Naive B cell (primary cell): ENCODE data around the gene ANKRD33B. TPM values are rescaled to one million over a fixed set of nuclear protein-coding genes. Genes with fewer than 3 reads are reported as not detected.

Experiments
- ATAC-seq, 2 donors: fragments of 150-1000 bp; cut with Tn5 transposase; 2 replicates each; pipeline ENCODE4 v1.10.0; 2021; ENCODE audit warnings: low read depth in 2 of 2, mild to moderate bottlenecking in 2 of 2, moderate library complexity in 2 of 2
- DNase-seq: peaks from one replicate; pipeline ENCODE4 v3.0.0; 2022
- H3K27ac Mint-ChIP-seq, 6 donors: one replicate each; pipeline ENCODE4 v1.8.0; 2020 to 2022; ENCODE audit warnings: mild to moderate bottlenecking in 6 of 6, mixed read lengths in 6 of 6, moderate library complexity in 5 of 6, inconsistent platforms in 2 of 6
- H3K27me3 Mint-ChIP-seq, 3 donors: one replicate each; pipeline ENCODE4 v1.8.0; 2021 to 2022; ENCODE audit warnings: mixed read lengths in 3 of 3, mild to moderate bottlenecking in 1 of 3
- H3K36me3 Mint-ChIP-seq, 2 donors: one replicate each; pipeline ENCODE4 v1.8.0; 2020 to 2022; ENCODE audit warnings: mixed read lengths in 2 of 2, inconsistent platforms in 1 of 2, mild to moderate bottlenecking in 1 of 2
- H3K4me1 Mint-ChIP-seq, 3 donors: one replicate each; pipeline ENCODE4 v1.8.0; 2020 to 2022; ENCODE audit warnings: mixed read lengths in 3 of 3, inconsistent platforms in 1 of 3, mild to moderate bottlenecking in 1 of 3, moderate library complexity in 1 of 3
- H3K4me3 Mint-ChIP-seq, 8 donors: one replicate each; pipeline ENCODE4 v1.8.0; 2020 to 2022; ENCODE audit warnings: mild to moderate bottlenecking in 8 of 8, mixed read lengths in 8 of 8, moderate library complexity in 8 of 8, inconsistent platforms in 2 of 8
- H3K9me3 Mint-ChIP-seq, 7 donors: one replicate each; pipeline ENCODE4 v1.8.0; 2020 to 2022; ENCODE audit warnings: mixed read lengths in 7 of 7, mild to moderate bottlenecking in 5 of 7, inconsistent platforms in 2 of 7, moderate library complexity in 1 of 7
- polyA plus RNA-seq, 6 donors: library from polyadenylated mRNA; unstranded; fragments of 300-500 nt; fragmentation: Illumina TruSeq; gene quantifications; one replicate each; pipeline ENCODE4 v1.2.3, GENCODE V29; 2021; ENCODE audit warnings: low read depth in 6 of 6

ANKRD33B gene
- polyA plus RNA-seq, 6 donors from 2014 or later, result 1.3 to 2.7 (median 1.9) TPM

- ATAC-seq, result peak; percentile 13 to 20
Observed at GRCh38 chr5:10588779-10589447, 25.0 kb downstream of the ANKRD33B start.

GRCh38 chr5:10590226-10590999 lies 26.5 kb downstream of the ANKRD33B start:
- Mint-ChIP-seq H3K27ac (peak overlapping the region in 1 of 6 donors; percentile 19), H3K27me3 (no peaks in the 10 kb centered on the region), H3K9me3 (peaks cover 7 to 19% (median 13%) of the 10 kb centered on the region in 7 donors), H3K36me3 (peaks cover 12 to 16% of the 10 kb centered on the region in 2 donors), H3K4me3 (peak overlapping the region in 1 of 8 donors; percentile 49), H3K4me1 (peaks cover 41 to 82% (median 61%) of the 10 kb centered on the region in 3 donors)
- ATAC-seq (no peak), DNase-seq (no peak)

More at GRCh38 chr5:10588779-10589447, 25.0 kb downstream of the ANKRD33B start:
- Mint-ChIP-seq H3K4me3 (peak overlapping the region in 3 of 8 donors; percentile 44 to 65 (median 56)), H3K27me3 (no peaks in the 10 kb centered on the region), H3K9me3 (peaks cover 7 to 19% (median 13%) of the 10 kb centered on the region in 7 donors), H3K4me1 (peaks cover 47 to 88% (median 62%) of the 10 kb centered on the region in 3 donors), H3K36me3 (peaks cover 12 to 16% of the 10 kb centered on the region in 2 donors), H3K27ac (peak overlapping the region in 1 of 6 donors; percentile 62)
- no peak for DNase-seq

GRCh38 chr5:10591159-10591558 lies 27.3 kb downstream of the ANKRD33B start:
- Mint-ChIP-seq H3K36me3 (peaks cover 13 to 16% of the 10 kb centered on the region in 2 donors), H3K27me3 (no peaks in the 10 kb centered on the region), H3K9me3 (peaks cover 7 to 19% (median 13%) of the 10 kb centered on the region in 7 donors), H3K4me1 (peaks cover 39 to 82% (median 56%) of the 10 kb centered on the region in 3 donors), H3K27ac (peak overlapping the region in 1 of 6 donors; percentile 47), H3K4me3 (no peak overlapping the region)
- ATAC-seq, result no peak
- DNase-seq, result no peak

GRCh38 chr5:10591966-10592365 lies 28.1 kb downstream of the ANKRD33B start:
- H3K27me3 Mint-ChIP-seq, result no peaks in the 10 kb centered on the region
- H3K4me3 Mint-ChIP-seq, result no peak overlapping the region
- H3K4me1 Mint-ChIP-seq, result peaks cover 36 to 83% (median 53%) of the 10 kb centered on the region in 3 donors
- peaks cover 16 to 17% of the 10 kb centered on the region in 2 donors for H3K36me3 Mint-ChIP-seq
- H3K27ac Mint-ChIP-seq, result no peak overlapping the region
- peaks cover 7 to 19% (median 14%) of the 10 kb centered on the region in 7 donors for H3K9me3 Mint-ChIP-seq
- ATAC-seq (no peak), DNase-seq (no peak)

GRCh38 chr5:10592601-10593000 lies 28.7 kb downstream of the ANKRD33B start:
- peaks cover 36 to 79% (median 56%) of the 10 kb centered on the region in 3 donors for H3K4me1 Mint-ChIP-seq
- H3K27ac Mint-ChIP-seq, result peak overlapping the region in 2 of 6 donors; percentile 57 to 68
- no peaks in the 10 kb centered on the region for H3K27me3 Mint-ChIP-seq
- peaks cover 16 to 17% of the 10 kb centered on the region in 2 donors for H3K36me3 Mint-ChIP-seq
- ATAC-seq, result peak; percentile 30
- no peak overlapping the region for H3K4me3 Mint-ChIP-seq
- peaks cover 7 to 19% (median 15%) of the 10 kb centered on the region in 7 donors for H3K9me3 Mint-ChIP-seq
- DNase-seq, result no peak

- Mint-ChIP-seq H3K27me3 (no peaks in the 10 kb centered on the region), H3K9me3 (peaks cover 7 to 19% (median 15%) of the 10 kb centered on the region in 7 donors), H3K4me3 (peak overlapping the region in 1 of 8 donors; percentile 59)
Observed at GRCh38 chr5:10593531-10594181, 29.8 kb downstream of the ANKRD33B start.

GRCh38 chr5:10594591-10595210 lies 30.8 kb downstream of the ANKRD33B start:
- Mint-ChIP-seq H3K27ac (peak overlapping the region in 4 of 6 donors; percentile 8 to 82 (median 70)), H3K27me3 (no peaks in the 10 kb centered on the region), H3K9me3 (peaks cover 3 to 9% (median 6%) of the 10 kb centered on the region in 7 donors), H3K36me3 (peaks cover 7 to 19% of the 10 kb centered on the region in 2 donors), H3K4me1 (peaks cover 25 to 66% (median 45%) of the 10 kb centered on the region in 3 donors), H3K4me3 (peak overlapping the region in 2 of 8 donors; percentile 29 to 36)
- ATAC-seq, result no peak
- no peak for DNase-seq

More at GRCh38 chr5:10593531-10594181, 29.8 kb downstream of the ANKRD33B start:
- H3K4me1 Mint-ChIP-seq, result peaks cover 30 to 72% (median 50%) of the 10 kb centered on the region in 3 donors
- H3K27ac Mint-ChIP-seq, result peak overlapping the region in 1 of 6 donors; percentile 55
- DNase-seq (no peak), ATAC-seq (no peak)
- peaks cover 16 to 17% of the 10 kb centered on the region in 2 donors for H3K36me3 Mint-ChIP-seq

- peaks cover 0 to 9% (median 1%) of the 10 kb centered on the region in 7 donors for H3K9me3 Mint-ChIP-seq
- no peak for DNase-seq
- H3K4me1 Mint-ChIP-seq, result peaks cover 28 to 63% (median 45%) of the 10 kb centered on the region in 3 donors
- ATAC-seq, result no peak
- H3K36me3 Mint-ChIP-seq, result peaks cover 1 to 13% of the 10 kb centered on the region in 2 donors
- H3K27ac Mint-ChIP-seq, result peak overlapping the region in 1 of 6 donors; percentile 10
- H3K4me3 Mint-ChIP-seq, result peak overlapping the region in 1 of 8 donors; percentile 36
- no peaks in the 10 kb centered on the region for H3K27me3 Mint-ChIP-seq
Observed at GRCh38 chr5:10595293-10595671, 31.4 kb downstream of the ANKRD33B start.

GRCh38 chr5:10595672-10596309 lies 31.9 kb downstream of the ANKRD33B start:
- peaks cover 0 to 13% of the 10 kb centered on the region in 2 donors for H3K36me3 Mint-ChIP-seq
- H3K27me3 Mint-ChIP-seq, result no peaks in the 10 kb centered on the region
- H3K4me3 Mint-ChIP-seq, result peak overlapping the region in 2 of 8 donors; percentile 36 to 61
- peaks cover 29 to 63% (median 43%) of the 10 kb centered on the region in 3 donors for H3K4me1 Mint-ChIP-seq
- H3K27ac Mint-ChIP-seq, result peak overlapping the region in 1 of 6 donors; percentile 4
- DNase-seq, result no peak
- H3K9me3 Mint-ChIP-seq, result peaks cover 0 to 7% (median 0%) of the 10 kb centered on the region in 7 donors
- no peak for ATAC-seq

GRCh38 chr5:10596310-10596703 lies 32.4 kb downstream of the ANKRD33B start:
- ATAC-seq (no peak), DNase-seq (no peak)
- Mint-ChIP-seq H3K4me3 (no peak overlapping the region), H3K9me3 (peaks cover 0 to 7% (median 0%) of the 10 kb centered on the region in 7 donors), H3K4me1 (peaks cover 31 to 63% (median 45%) of the 10 kb centered on the region in 3 donors), H3K36me3 (peaks cover 0 to 13% of the 10 kb centered on the region in 2 donors), H3K27ac (peak overlapping the region in 1 of 6 donors; percentile 4), H3K27me3 (no peaks in the 10 kb centered on the region)

- Mint-ChIP-seq H3K4me1 (peaks cover 36 to 69% (median 52%) of the 10 kb centered on the region in 3 donors), H3K36me3 (peaks cover 0 to 13% of the 10 kb centered on the region in 2 donors), H3K4me3 (no peak overlapping the region), H3K9me3 (peaks cover 0 to 7% (median 0%) of the 10 kb centered on the region in 7 donors), H3K27ac (peak overlapping the region in 1 of 6 donors; percentile 4), H3K27me3 (no peaks in the 10 kb centered on the region)
- ATAC-seq (no peak), DNase-seq (no peak)
Observed at GRCh38 chr5:10596886-10597451, 33.1 kb downstream of the ANKRD33B start.

GRCh38 chr5:10599113-10599512 lies 35.2 kb downstream of the ANKRD33B start:
- H3K9me3 Mint-ChIP-seq, result peaks cover 0 to 7% (median 0%) of the 10 kb centered on the region in 7 donors
- H3K27me3 Mint-ChIP-seq, result no peaks in the 10 kb centered on the region
- H3K4me1 Mint-ChIP-seq, result peaks cover 24 to 50% (median 45%) of the 10 kb centered on the region in 3 donors

More at GRCh38 chr5:10599113-10599512, 35.2 kb downstream of the ANKRD33B start:
- DNase-seq, result no peak
- H3K4me3 Mint-ChIP-seq, result no peak overlapping the region
- no peak for ATAC-seq
- peaks cover 0 to 13% of the 10 kb centered on the region in 2 donors for H3K36me3 Mint-ChIP-seq
- H3K27ac Mint-ChIP-seq, result no peak overlapping the region
